ENCODE measurements around the gene KIF14.

GRCh38 chr1:200550367-200550766 is 70.2 kb downstream of the KIF14 start:
- TF ChIP-seq CTCF (IDR thresholded peaks at IDR 0.05; ENCODE audit: low read depth, low read length) (no peak), EZH2phosphoT487 (IDR thresholded peaks at IDR 0.05; ENCODE audit: low read depth) (no peak)

Data from OCI-LY3 (cell line).